Heart left ventricle (tissue), 16 donors: Measurements from ENCODE around the gene MYO15B. TPM values are rescaled to one million over a fixed set of nuclear protein-coding genes. Genes with fewer than 3 reads are reported as not detected.

Experiments
- ATAC-seq, 4 donors: fragments of 200-7000 bp; cut with Tn5 transposase; one replicate each; pipeline ENCODE4 v1.9.1; 2020 to 2022; ENCODE audit warnings: moderate library complexity in 4 of 4, mild to moderate bottlenecking in 3 of 4, moderate number of reproducible peaks in 1 of 4
- DNase-seq, 5 donors: peaks; one replicate each; pipeline ENCODE4 v3.0.0-alpha.2; 2020
- H3K27ac ChIP-seq, 12 donors: fragments of 200-600 bp; sonication (generic) in 4 of 12; one replicate each; pipeline versions ENCODE4 v1.5.0 to v1.8.0; 2016 to 2022; ENCODE audit warnings: mild to moderate bottlenecking in 2 of 12
- H3K27me3 ChIP-seq, 9 donors: fragments of 200-600 bp; sonication (generic) in 2 of 9; one replicate each; pipeline versions ENCODE4 v1.5.1 to v1.8.0; 2016 to 2022; ENCODE audit warnings: mild to moderate bottlenecking in 3 of 9
- H3K36me3 ChIP-seq, 9 donors: fragments of 200-600 bp; sonication (generic) in 2 of 9; one replicate each; pipeline versions ENCODE4 v1.5.0 to v1.8.0; 2018 to 2022; ENCODE audit warnings: mild to moderate bottlenecking in 2 of 9
- H3K4me1 ChIP-seq, 12 donors: fragments of 200-600 bp; sonication (generic) in 4 of 12; one replicate each; pipeline versions ENCODE4 v1.5.0 to v1.8.0; 2016 to 2022; ENCODE audit warnings: mild to moderate bottlenecking in 3 of 12
- H3K4me3 ChIP-seq, 12 donors: fragments of 200-600 bp; sonication (generic) in 4 of 12; one replicate each; pipeline versions ENCODE4 v1.5.0 to v1.8.0; 2017 to 2022; ENCODE audit warnings: mild to moderate bottlenecking in 9 of 12, moderate library complexity in 4 of 12
- H3K9me3 ChIP-seq, 12 donors: fragments of 200-600 bp; sonication (generic) in 4 of 12; one replicate each; pipeline versions ENCODE4 v1.5.0 to v1.8.0; 2016 to 2022; ENCODE audit warnings: mild to moderate bottlenecking in 1 of 12
- CTCF ChIP-seq, 12 donors: fragments of 200-600 bp; sonication (generic) in 4 of 12; IDR thresholded peaks; one replicate each; pipeline versions ENCODE4 v1.5.0 to v1.8.0; 2018 to 2022; ENCODE audit warnings: antibody characterized with exemption in 12 of 12, mild to moderate bottlenecking in 5 of 12
- POLR2A ChIP-seq, 2 donors: fragments of 450-650 bp; IDR thresholded peaks; one replicate each; pipeline ENCODE4 v1.6.1; 2017; ENCODE audit warnings: antibody characterized with exemption in 2 of 2, mild to moderate bottlenecking in 2 of 2, moderate library complexity in 2 of 2
- WGBS, 4 donors: extraction: QIAGEN DNeasy Blood & Tissue Kit in 2 of 4; methylation state at CpG; one replicate each; pipeline versions ENCODE4 v1.1.5 to v1.1.7; 2013 to 2018; 5-methylcytosine and 5-hydroxymethylcytosine counted together
- intact Hi-C, 10 donors: fragments of 100-400 bp; cut with DNase I; formaldehyde crosslinking; loops; one replicate each; pipeline versions ENCODE4 v1.11.1 to v1.14.2; 2022
- polyA plus RNA-seq, 2 donors: library from polyadenylated mRNA; stranded (reverse); fragments of 200-250 nt; gene quantifications; one replicate each; pipeline ENCODE4 v1.2.3, GENCODE V29; 2013
- total RNA-seq, 9 donors: library from RNA; depleted of rRNA in 2 of 9; stranded (reverse); fragments of >200 nt in 2 of 9; fragmentation: NEBNext Ultra II Directional in 3 of 9; extraction: Animal tissue kit (Norgen Biotek cat#: 25700) in 3 of 9; gene quantifications; one replicate each; pipeline versions ENCODE4 v1.1.0 to v1.2.4, GENCODE V29; 2016 to 2023
- donor health status: ischemic (EF 13 %, LVEDD 7.1; RV severe dilation, severe dysfunction).
- donor health status: healthy with polysubstance abuse.
- donor health status: DM: no; HTN: yes; CAD: no.
- donor health status: DM: no; HTN: no; CAD: no.
- donor health status: ischemic (EF 25% LVEDD 6.9; RV normal size, moderate dysfunction).
- donor health status: ischemic (EF 25% LVEDD 5.7; RV mildly dilated, moderate dysfunction).
- donor health status: healthy.
- donor health status: DM: yes; HTN: yes; CAD: no.
- donor health status: ischemic (EF 35%, LVEDD 5.7; RV mildly dilated, moderate dysfunction).
- donor health status: nonischemic (EF 11% LVEDD 7.7; RV severe dilation, severe dysfunction).
- donor health status: DM: yes; HTN: yes; CAD: no.
- donor health status: PGD.
- donor health status: ischemic (EF 29% LVEDD 5.4; RV normal size, mild dysfunction).
- donor health status: nonischemic (EF 23%, LVEDD 6.1; RV moderate dilation, normal function).

The MYO15B gene
- total and polyA plus RNA-seq, 11 donors = 14.0 to 76.4 (median 42.9) TPM

- H3K27ac ChIP-seq = no peak overlapping the region
- H3K9me3 ChIP-seq = no peaks in the 10 kb centered on the region
- no peaks in the 10 kb centered on the region for H3K27me3 ChIP-seq
- DNase-seq (no peak), ATAC-seq (no peak)
- intact Hi-C loops = no loop called here
- 80 to 96% (median 88%) methylated on average over 4 to 7 of the region's 7 CpGs for WGBS, 4 donors
- no peak overlapping the region for H3K4me3 ChIP-seq
- H3K4me1 ChIP-seq = no peaks in the 10 kb centered on the region
- TF ChIP-seq CTCF (IDR thresholded peaks at IDR 0.05) (no peak), POLR2A (IDR thresholded peaks at IDR 0.05) (no peak)
- peaks cover 0 to 4% (median 0%) of the 10 kb centered on the region in 9 donors for H3K36me3 ChIP-seq
Measured at GRCh38 chr17:75565066-75565465, 22.5 kb upstream of the MYO15B start.

- intact Hi-C loops = no loop called here
- 85 to 92% (median 90%) methylated on average over 6 of the region's 6 CpGs for WGBS, 4 donors
- no peak overlapping the region for H3K27ac ChIP-seq
- peaks cover 0 to 2% (median 0%) of the 10 kb centered on the region in 12 donors for H3K4me1 ChIP-seq
- ATAC-seq (no peak), DNase-seq (no peak)
- H3K36me3 ChIP-seq = peaks cover 0 to 4% (median 0%) of the 10 kb centered on the region in 9 donors
- no peaks in the 10 kb centered on the region for H3K9me3 ChIP-seq
- no peak for TF ChIP-seq CTCF (IDR thresholded peaks at IDR 0.05)
- TF ChIP-seq POLR2A (IDR thresholded peaks at IDR 0.05) = no peak
- H3K27me3 ChIP-seq = no peaks in the 10 kb centered on the region
- no peak overlapping the region for H3K4me3 ChIP-seq
Measured at GRCh38 chr17:75565618-75566017, 22.0 kb upstream of the MYO15B start.

GRCh38 chr17:75566416-75566815 is 21.2 kb upstream of the MYO15B start:
- intact Hi-C loops = no loop called here
- H3K9me3 ChIP-seq = no peaks in the 10 kb centered on the region
- peaks cover 0 to 10% (median 0%) of the 10 kb centered on the region in 12 donors for H3K4me1 ChIP-seq
- H3K27me3 ChIP-seq = no peaks in the 10 kb centered on the region
- no peak for TF ChIP-seq CTCF (IDR thresholded peaks at IDR 0.05)
- TF ChIP-seq POLR2A (IDR thresholded peaks at IDR 0.05) = no peak
- H3K36me3 ChIP-seq = peaks cover 0 to 4% (median 0%) of the 10 kb centered on the region in 9 donors
- H3K4me3 ChIP-seq = no peak overlapping the region
- ATAC-seq (no peak), DNase-seq (no peak)
- WGBS, 4 donors = 71 to 91% (median 88%) methylated on average over 5 to 6 of the region's 6 CpGs
- no peak overlapping the region for H3K27ac ChIP-seq

GRCh38 chr17:75566834-75567233 is 20.8 kb upstream of the MYO15B start:
- H3K4me1 ChIP-seq = peaks cover 0 to 13% (median 0%) of the 10 kb centered on the region in 12 donors
- ATAC-seq = no peak
- no peaks in the 10 kb centered on the region for H3K9me3 ChIP-seq
- no peaks in the 10 kb centered on the region for H3K27me3 ChIP-seq
- TF ChIP-seq CTCF (IDR thresholded peaks at IDR 0.05) (no peak), POLR2A (IDR thresholded peaks at IDR 0.05) (no peak)
- H3K27ac ChIP-seq = no peak overlapping the region
- intact Hi-C loops = no loop called here
- peaks cover 0 to 4% (median 0%) of the 10 kb centered on the region in 9 donors for H3K36me3 ChIP-seq
- DNase-seq = no peak
- no peak overlapping the region for H3K4me3 ChIP-seq
- WGBS, 4 donors = 92 to 96% (median 94%) methylated on average over 5 of the region's 5 CpGs
